HG02571 (cell line): ENCODE data around the gene IL1R2.
"Not testable (repeated sequence)": the region's sequence is repeated elsewhere in the genome, so short reads cannot be mapped to it uniquely, and the experiment has no call there.

ENCODE experiments used
- ATAC-seq: cut with Tn5 transposase; IDR thresholded peaks from one replicate; pipeline ENCODE4 v1.9.1; 2021; ENCODE audit warnings: mild to moderate bottlenecking, moderate library complexity; ENCODE audit not compliant: unreplicated experiment

IL1R2 gene

GRCh38 chr2:101995804-101996203, 4.0 kb downstream of the IL1R2 start:
- no peak for ATAC-seq

GRCh38 chr2:101998556-101998895, 6.8 kb downstream of the IL1R2 start:
- ATAC-seq: no peak

- ATAC-seq: no peak
Observed at GRCh38 chr2:101998896-101999789, 7.4 kb downstream of the IL1R2 start.

- ATAC-seq: no peak
Observed at GRCh38 chr2:102000012-102000411, 8.3 kb downstream of the IL1R2 start.

- no peak for ATAC-seq
Observed at GRCh38 chr2:102000813-102001766, 9.3 kb downstream of the IL1R2 start.

- ATAC-seq: no peak
Observed at GRCh38 chr2:102001767-102002142, 10.0 kb downstream of the IL1R2 start.

- no peak for ATAC-seq
Observed at GRCh38 chr2:102002228-102002627, 10.5 kb downstream of the IL1R2 start.

GRCh38 chr2:102002909-102003308, 11.1 kb downstream of the IL1R2 start:
- ATAC-seq: not testable (repeated sequence)

GRCh38 chr2:102003696-102004095, 11.9 kb downstream of the IL1R2 start:
- ATAC-seq: no peak

GRCh38 chr2:102004581-102004980, 12.8 kb downstream of the IL1R2 start:
- ATAC-seq: no peak

- ATAC-seq: no peak
Observed at GRCh38 chr2:102005449-102005848, 13.7 kb downstream of the IL1R2 start.

GRCh38 chr2:102005989-102006885, 14.5 kb downstream of the IL1R2 start:
- ATAC-seq: no peak

- no peak for ATAC-seq
Observed at GRCh38 chr2:102006886-102007278, 15.1 kb downstream of the IL1R2 start.

GRCh38 chr2:102008490-102008889, 16.7 kb downstream of the IL1R2 start:
- ATAC-seq: no peak

- ATAC-seq: no peak
Observed at GRCh38 chr2:102009557-102009956, 17.8 kb downstream of the IL1R2 start.

GRCh38 chr2:102010902-102011301, 19.1 kb downstream of the IL1R2 start:
- no peak for ATAC-seq

- ATAC-seq: no peak
Observed at GRCh38 chr2:102012061-102012614, 20.4 kb downstream of the IL1R2 start.

GRCh38 chr2:102013206-102014040, 21.7 kb downstream of the IL1R2 start:
- ATAC-seq: no peak

- ATAC-seq: no peak
Observed at GRCh38 chr2:102014041-102014345, 22.2 kb downstream of the IL1R2 start.

GRCh38 chr2:102015399-102015798, 23.6 kb downstream of the IL1R2 start:
- no peak for ATAC-seq
